Chondrocyte (in vitro differentiated cells): ENCODE data around the gene ARHGAP6. TPM values are rescaled to one million over a fixed set of nuclear protein-coding genes. Genes with fewer than 3 reads are reported as not detected.

ENCODE experiments used
- DNase-seq: peaks from one replicate; pipeline ENCODE4 v3.0.0; 2021; ENCODE audit warnings: mixed read lengths, low spot score
- H3K27ac Mint-ChIP-seq: one replicate; pipeline ENCODE4 v1.8.0; 2021; ENCODE audit warnings: mild to moderate bottlenecking, moderate library complexity, mixed read lengths; ENCODE audit not compliant: unreplicated experiment
- H3K27me3 Mint-ChIP-seq: 2 replicates; pipeline ENCODE4 v1.8.0; 2021; ENCODE audit warnings: low read depth, mixed read lengths
- H3K36me3 Mint-ChIP-seq: 2 replicates; pipeline ENCODE4 v1.8.0; 2021; ENCODE audit warnings: low read depth, mixed read lengths
- H3K4me1 Mint-ChIP-seq: 2 replicates; pipeline ENCODE4 v1.8.0; 2021; ENCODE audit warnings: low read depth, mild to moderate bottlenecking, mixed read lengths
- H3K4me3 Mint-ChIP-seq: one replicate; pipeline ENCODE4 v1.8.0; 2021; ENCODE audit warnings: mild to moderate bottlenecking, moderate library complexity, mixed read lengths; ENCODE audit not compliant: unreplicated experiment
- H3K9me3 Mint-ChIP-seq: 2 replicates; pipeline ENCODE4 v1.8.0; 2021; ENCODE audit warnings: low read depth, mixed read lengths
- CTCF ChIP-seq: fragments of 200-600 bp; sonication (generic); IDR thresholded peaks from 2 replicates; pipeline ENCODE4 v1.5.0; 2021; ENCODE audit warnings: antibody characterized with exemption, mild to moderate bottlenecking, moderate library complexity
- total RNA-seq: library from RNA; stranded (reverse); gene quantifications from 3 replicates; pipeline ENCODE4 v1.2.1, GENCODE V29; 2021

ARHGAP6 gene
- total RNA-seq, 1 donor from 2014 or later, result 1.5 TPM

GRCh38 chrX:11481035-11481434 is 184.7 kb downstream of the ARHGAP6 start:
- peaks cover 35% of the 10 kb centered on the region for H3K4me1 Mint-ChIP-seq
- peak overlapping the region; percentile 45 for H3K27ac Mint-ChIP-seq
- no peak for DNase-seq
- no peak overlapping the region for H3K4me3 Mint-ChIP-seq
- TF ChIP-seq CTCF, result no peak
- H3K36me3 Mint-ChIP-seq, result no peaks in the 10 kb centered on the region
- no peaks in the 10 kb centered on the region for H3K27me3 Mint-ChIP-seq
- peaks cover 11% of the 10 kb centered on the region for H3K9me3 Mint-ChIP-seq

DNA sequence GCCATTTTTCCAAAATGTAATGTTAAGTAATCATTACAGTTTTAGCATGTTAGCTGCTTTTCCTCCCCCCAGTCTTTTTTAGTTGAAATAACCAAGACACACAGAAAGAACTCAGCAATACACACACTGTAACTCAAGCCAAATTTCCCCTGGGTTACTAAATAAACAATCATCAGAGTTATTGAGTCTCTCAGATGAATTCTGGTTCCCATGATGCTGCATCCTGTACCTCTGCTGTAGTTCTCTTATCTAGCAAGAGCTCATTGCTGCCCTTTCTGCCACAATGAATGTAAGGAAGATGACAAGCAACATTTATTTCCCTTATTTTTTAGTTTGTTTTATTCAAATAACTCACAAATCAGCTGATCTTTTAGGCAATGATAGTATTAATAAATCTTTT is 185.1 kb downstream of the ARHGAP6 start:
- Mint-ChIP-seq H3K4me1 (peaks cover 32% of the 10 kb centered on the region), H3K27ac (peak overlapping the region; percentile 58), H3K27me3 (no peaks in the 10 kb centered on the region), H3K36me3 (no peaks in the 10 kb centered on the region), H3K4me3 (no peak overlapping the region), H3K9me3 (peaks cover 11% of the 10 kb centered on the region)
- DNase-seq, result no peak
- no peak for TF ChIP-seq CTCF

DNA sequence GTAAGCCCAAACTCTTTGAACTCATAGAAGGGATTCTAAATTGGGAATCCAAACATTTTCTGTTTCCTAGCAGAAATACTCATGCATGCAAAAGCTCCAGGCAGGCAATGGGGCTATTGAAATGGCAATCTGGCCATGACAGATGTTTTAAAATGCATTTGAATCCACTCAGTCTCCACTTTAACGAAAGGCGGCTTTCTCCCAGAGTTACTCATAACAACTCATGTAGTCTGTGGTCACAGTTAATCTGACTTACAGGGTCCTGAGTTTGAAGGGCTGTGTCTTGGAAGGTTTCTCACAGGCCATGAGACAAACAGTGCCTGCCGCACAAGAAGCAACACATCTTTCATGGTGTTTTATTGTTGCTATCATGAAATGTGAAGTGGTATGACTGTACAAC is 186.8 kb downstream of the ARHGAP6 start:
- Mint-ChIP-seq H3K4me3 (no peak overlapping the region), H3K27me3 (no peaks in the 10 kb centered on the region), H3K36me3 (no peaks in the 10 kb centered on the region), H3K4me1 (peaks cover 36% of the 10 kb centered on the region), H3K27ac (no peak overlapping the region), H3K9me3 (peaks cover 11% of the 10 kb centered on the region)
- DNase-seq, result no peak
- no peak for TF ChIP-seq CTCF

- H3K4me3 Mint-ChIP-seq, result no peak overlapping the region
- H3K4me1 Mint-ChIP-seq, result peaks cover 45% of the 10 kb centered on the region
- H3K9me3 Mint-ChIP-seq, result peaks cover 11% of the 10 kb centered on the region
- H3K36me3 Mint-ChIP-seq, result no peaks in the 10 kb centered on the region
- H3K27me3 Mint-ChIP-seq, result no peaks in the 10 kb centered on the region
- no peak for TF ChIP-seq CTCF
- DNase-seq, result no peak
- no peak overlapping the region for H3K27ac Mint-ChIP-seq
Observed at GRCh38 chrX:11478026-11478425, 187.7 kb downstream of the ARHGAP6 start.

- Mint-ChIP-seq H3K36me3 (no peaks in the 10 kb centered on the region), H3K27ac (no peak overlapping the region), H3K4me3 (no peak overlapping the region), H3K4me1 (peaks cover 47% of the 10 kb centered on the region), H3K9me3 (peaks cover 15% of the 10 kb centered on the region), H3K27me3 (no peaks in the 10 kb centered on the region)
- TF ChIP-seq CTCF, result no peak
- DNase-seq, result no peak
Observed at GRCh38 chrX:11474576-11474975, 191.1 kb downstream of the ARHGAP6 start.
